ENCODE results near the gene FXYD4. TPM values are rescaled to one million over a fixed set of nuclear protein-coding genes. Genes with fewer than 3 reads are reported as not detected.

FXYD4 gene
- total and polyA plus RNA-seq, 2 experiments from 2014 or later = not detected

DNA sequence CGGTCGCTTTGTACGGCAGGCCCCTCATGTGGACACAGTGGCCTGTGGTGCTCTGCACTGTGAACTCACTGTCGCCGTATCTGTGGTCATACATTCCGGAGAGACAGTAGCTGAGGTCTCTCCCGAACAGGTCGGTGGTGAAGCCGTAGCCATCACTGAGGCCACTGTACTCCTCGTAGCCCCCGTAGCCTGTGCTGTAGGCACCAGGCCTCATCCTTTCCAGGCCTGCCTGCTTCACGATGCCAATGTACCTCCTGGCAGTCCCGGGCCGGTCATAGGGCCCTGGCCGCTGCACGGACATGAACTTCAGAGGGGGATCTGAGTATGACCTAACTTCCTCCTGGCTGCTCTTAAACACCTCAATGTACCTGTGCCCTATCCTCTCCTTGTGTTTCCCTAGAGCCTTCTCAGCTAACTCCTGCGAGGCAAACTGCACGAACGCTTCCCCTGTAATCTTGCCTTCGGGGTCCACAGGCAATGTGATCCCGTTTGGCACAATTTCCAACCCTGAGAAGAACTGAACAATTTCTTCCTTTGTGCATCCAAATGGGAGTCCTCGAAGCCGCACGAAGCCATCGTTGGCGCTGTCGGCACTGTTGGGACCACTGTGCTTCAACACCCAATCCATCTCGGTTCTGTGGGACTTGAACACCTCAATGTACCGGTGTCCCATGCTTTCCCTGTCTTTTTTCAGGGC is 15.7 kb downstream of the FXYD4 start:
- no peak overlapping the region for H3K4me3 ChIP-seq
- no peaks in the 10 kb centered on the region for H3K27me3 ChIP-seq (replicated peaks; ENCODE audit: insufficient read depth)
- H3K4me2 ChIP-seq (ENCODE audit: unreplicated experiment) = no peak overlapping the region
- DNase-seq = no peak
- no peak overlapping the region for H2AFZ ChIP-seq
- peaks cover 65% of the 10 kb centered on the region for H3K36me3 ChIP-seq (ENCODE audit: low read depth)
- peaks cover 60% of the 10 kb centered on the region for H3F3A ChIP-seq (ENCODE audit: insufficient read depth)
- no peaks in the 10 kb centered on the region for H3K9me2 ChIP-seq (ENCODE audit: insufficient read depth)
- H3K4me1 ChIP-seq (ENCODE audit: insufficient read depth) = peaks cover 8% of the 10 kb centered on the region; the same call in 1 of the 2 replicates
- TF ChIP-seq EZH2 (IDR thresholded peaks at IDR 0.05; ENCODE audit: insufficient read depth, poor library complexity, severe bottlenecking) = no peak
- TF ChIP-seq EZH2phosphoT487 (IDR thresholded peaks at IDR 0.05; ENCODE audit: insufficient read depth, low read depth) = no peak
- 0 out of 2 replicates have a peak, but pooled peaks cover 3% of the 10 kb centered on the region for H4K20me1 ChIP-seq (ENCODE audit: insufficient read depth)
- no peak overlapping the region for H3K27ac ChIP-seq
- 91% methylated on average over 29 of the region's 29 CpGs for WGBS, 2 experiments (ENCODE audit: low coverage in 1 of 2, low lambda C conversion rate in 2 of 2, missing lambda C conversion rate in 2 of 2)
- no peaks in the 10 kb centered on the region for H3K9me3 ChIP-seq (ENCODE audit: low read depth)
- in situ Hi-C loops (cut with MboI) = no loop called here
- H3K79me2 ChIP-seq (ENCODE audit: insufficient read depth) = peaks cover 46% of the 10 kb centered on the region
- H3K9ac ChIP-seq = no peak overlapping the region

DNA sequence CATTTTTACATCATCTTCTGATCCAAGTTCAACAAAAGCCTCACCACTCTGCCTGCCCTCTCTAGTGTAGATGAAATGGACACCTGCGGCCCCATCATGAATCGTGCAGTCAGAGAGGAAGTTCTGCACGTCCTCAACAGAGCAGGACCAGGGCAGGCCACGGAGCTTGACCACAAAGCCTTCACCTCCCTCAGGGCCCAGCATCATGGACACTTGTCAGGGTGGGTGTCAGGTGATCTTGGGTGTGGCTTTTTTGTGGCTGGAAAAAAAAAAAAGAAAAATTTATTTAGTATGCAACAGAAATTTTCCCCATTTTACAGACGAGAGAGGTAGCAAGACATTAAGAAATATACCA is 16.2 kb downstream of the FXYD4 start:
- no peak for DNase-seq
- Histone ChIP-seq H3K79me2 (ENCODE audit: insufficient read depth) (peaks cover 51% of the 10 kb centered on the region), H3K4me2 (ENCODE audit: unreplicated experiment) (no peak overlapping the region), H3K9ac (no peak overlapping the region), H2AFZ (no peak overlapping the region), H3K9me2 (ENCODE audit: insufficient read depth) (no peaks in the 10 kb centered on the region), H3K27me3 (replicated peaks; ENCODE audit: insufficient read depth) (no peaks in the 10 kb centered on the region), H3K4me3 (no peak overlapping the region), H3K9me3 (ENCODE audit: low read depth) (no peaks in the 10 kb centered on the region), H4K20me1 (ENCODE audit: insufficient read depth) (0 out of 2 replicates have a peak, but pooled peaks cover 3% of the 10 kb centered on the region), H3K27ac (no peak overlapping the region), H3K4me1 (ENCODE audit: insufficient read depth) (peaks cover 8% of the 10 kb centered on the region; the same call in 1 of the 2 replicates), H3K36me3 (ENCODE audit: low read depth) (peaks cover 70% of the 10 kb centered on the region), H3F3A (ENCODE audit: insufficient read depth) (peaks cover 60% of the 10 kb centered on the region)
- TF ChIP-seq EZH2phosphoT487 (IDR thresholded peaks at IDR 0.05; ENCODE audit: insufficient read depth, low read depth) = no peak
- WGBS, 2 experiments (ENCODE audit: low coverage in 1 of 2, low lambda C conversion rate in 2 of 2, missing lambda C conversion rate in 2 of 2) = 82% methylated on average over 5 of the region's 5 CpGs
- in situ Hi-C loops (cut with MboI) = no loop called here

DNA sequence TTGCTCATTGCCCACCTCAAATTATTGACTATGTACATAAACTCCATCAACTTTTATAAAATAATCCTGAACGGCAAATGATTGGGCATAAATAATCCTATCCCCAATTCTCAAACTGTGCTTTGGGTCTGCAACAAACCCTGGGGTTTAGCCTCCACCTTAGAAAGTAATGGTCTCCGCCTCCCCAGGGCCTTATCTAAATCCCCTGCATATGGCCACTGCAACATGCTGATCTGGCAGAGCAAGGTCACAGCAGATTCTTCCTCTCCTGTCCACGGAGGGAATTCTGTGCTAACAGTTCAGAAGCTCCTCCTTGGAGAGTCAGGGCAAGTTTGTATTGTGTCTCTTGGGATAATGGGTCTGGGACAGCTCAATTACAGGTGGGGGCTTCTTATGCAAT is 18.4 kb downstream of the FXYD4 start:
- Histone ChIP-seq H3K9me3 (ENCODE audit: low read depth) (no peaks in the 10 kb centered on the region), H3K27ac (no peak overlapping the region), H2AFZ (no peak overlapping the region), H3K79me2 (ENCODE audit: insufficient read depth) (peaks cover 73% of the 10 kb centered on the region), H3K9me2 (ENCODE audit: insufficient read depth) (no peaks in the 10 kb centered on the region), H3K4me1 (ENCODE audit: insufficient read depth) (no peaks in the 10 kb centered on the region), H3K36me3 (ENCODE audit: low read depth) (peaks cover 82% of the 10 kb centered on the region), H3K27me3 (replicated peaks; ENCODE audit: insufficient read depth) (no peaks in the 10 kb centered on the region), H3K4me3 (no peak overlapping the region), H3K4me2 (ENCODE audit: unreplicated experiment) (no peak overlapping the region), H3F3A (ENCODE audit: insufficient read depth) (peaks cover 51% of the 10 kb centered on the region), H3K9ac (no peak overlapping the region), H4K20me1 (ENCODE audit: insufficient read depth) (0 out of 2 replicates have a peak, but pooled peaks cover 3% of the 10 kb centered on the region)
- TF ChIP-seq EZH2phosphoT487 (IDR thresholded peaks at IDR 0.05; ENCODE audit: insufficient read depth, low read depth) = no peak
- no peak for TF ChIP-seq EZH2 (IDR thresholded peaks at IDR 0.05; ENCODE audit: insufficient read depth, poor library complexity, severe bottlenecking)
- in situ Hi-C loops (cut with MboI) = no loop called here
- DNase-seq = peak; percentile 0
- 65 to 71% methylated on average over 3 of the region's 3 CpGs for WGBS, 2 experiments (ENCODE audit: low coverage in 1 of 2, low lambda C conversion rate in 2 of 2, missing lambda C conversion rate in 2 of 2)

DNA sequence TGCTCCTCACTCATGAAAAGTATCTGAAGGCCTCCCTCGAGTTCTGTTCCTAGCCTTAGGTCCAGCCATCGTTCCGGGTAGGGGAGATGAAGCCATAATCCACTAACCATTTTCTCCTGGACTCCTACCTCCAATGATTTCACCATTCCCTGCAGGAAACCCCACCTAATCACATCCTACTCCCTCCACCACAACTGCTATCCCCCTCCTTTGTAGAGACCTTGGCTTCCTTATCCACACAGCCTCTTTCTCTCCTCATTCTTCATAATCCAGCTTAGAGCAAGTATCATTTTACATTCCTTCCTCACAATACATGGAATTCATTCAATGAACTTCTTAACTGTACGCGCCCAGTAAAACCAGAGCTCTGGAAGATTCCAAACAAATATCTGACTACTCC is 18.9 kb downstream of the FXYD4 start:
- Histone ChIP-seq H3K27me3 (replicated peaks; ENCODE audit: insufficient read depth) (no peaks in the 10 kb centered on the region), H3K36me3 (ENCODE audit: low read depth) (peaks cover 78% of the 10 kb centered on the region), H3K4me2 (ENCODE audit: unreplicated experiment) (no peak overlapping the region), H3K9ac (no peak overlapping the region), H4K20me1 (ENCODE audit: insufficient read depth) (0 out of 2 replicates have a peak, but pooled peaks cover 3% of the 10 kb centered on the region), H3K4me3 (no peak overlapping the region), H3K79me2 (ENCODE audit: insufficient read depth) (peaks cover 78% of the 10 kb centered on the region), H3F3A (ENCODE audit: insufficient read depth) (peaks cover 51% of the 10 kb centered on the region), H3K9me3 (ENCODE audit: low read depth) (no peaks in the 10 kb centered on the region), H3K4me1 (ENCODE audit: insufficient read depth) (peaks cover 2% of the 10 kb centered on the region; the same call in 1 of the 2 replicates), H3K27ac (no peak overlapping the region), H3K9me2 (ENCODE audit: insufficient read depth) (no peaks in the 10 kb centered on the region), H2AFZ (no peak overlapping the region)
- in situ Hi-C loops (cut with MboI) = no loop called here
- no peak for TF ChIP-seq EZH2phosphoT487 (IDR thresholded peaks at IDR 0.05; ENCODE audit: insufficient read depth, low read depth)
- no peak for TF ChIP-seq EZH2 (IDR thresholded peaks at IDR 0.05; ENCODE audit: insufficient read depth, poor library complexity, severe bottlenecking)
- 86 to 91% methylated on average over 5 of the region's 5 CpGs for WGBS, 2 experiments (ENCODE audit: low coverage in 1 of 2, low lambda C conversion rate in 2 of 2, missing lambda C conversion rate in 2 of 2)
- no peak for DNase-seq

Data from GM23248 (cell line).